Activated CD8-positive, alpha-beta T cell treated with anti-CD3 and anti-CD28 coated beads, Interleukin-2, amount 10 ng/mL, durations not matched to agents 7 days and 5 days (primary cell): ENCODE results near the gene USE1. TPM values are rescaled to one million over a fixed set of nuclear protein-coding genes. Genes with fewer than 3 reads are reported as not detected.

Experiments used
- ATAC-seq: fragments of 150-1000 bp; cut with Tn5 transposase; one replicate; pipeline ENCODE4 v1.10.0; 2021; ENCODE audit warnings: moderate library complexity
- CTCF ChIA-PET: fragments of 350-600 bp; sonication (Branson Sonifier 250); formaldehyde crosslinking; loops from one replicate; lab custom pipeline; 2021; ENCODE audit warnings: antibody characterized with exemption; lab: Charles Lee
- POLR2A ChIA-PET: fragments of 350-600 bp; sonication (Branson Sonifier 250); formaldehyde crosslinking; loops from one replicate; lab custom pipeline; 2021; ENCODE audit warnings: antibody characterized with exemption; lab: Charles Lee
- DNase-seq: peaks from one replicate; pipeline ENCODE4 v3.0.0-alpha.2; 2020
- H3K27ac Mint-ChIP-seq: one replicate; pipeline ENCODE4 v1.8.0; 2021; ENCODE audit warnings: mild to moderate bottlenecking, mixed read lengths
- H3K27me3 Mint-ChIP-seq: one replicate; pipeline ENCODE4 v1.8.0; 2021; ENCODE audit warnings: low read depth, mixed read lengths
- H3K36me3 Mint-ChIP-seq: one replicate; pipeline ENCODE4 v1.8.0; 2021; ENCODE audit warnings: low read depth, mixed read lengths
- H3K4me1 Mint-ChIP-seq: one replicate; pipeline ENCODE4 v1.8.0; 2021; ENCODE audit warnings: low read depth, mixed read lengths
- H3K4me3 Mint-ChIP-seq: one replicate; pipeline ENCODE4 v1.8.0; 2021; ENCODE audit warnings: mild to moderate bottlenecking, mixed read lengths
- H3K9me3 Mint-ChIP-seq: one replicate; pipeline ENCODE4 v1.8.0; 2022; ENCODE audit warnings: mixed read lengths; ENCODE audit not compliant: insufficient read depth
- total RNA-seq, 2 experiments: library from RNA; stranded (reverse); gene quantifications; one replicate each; pipeline ENCODE4 v1.2.3, GENCODE V29; 2021

USE1 gene
- total RNA-seq, 2 experiments from 2014 or later, result 26.5 to 27.9 TPM

DNA sequence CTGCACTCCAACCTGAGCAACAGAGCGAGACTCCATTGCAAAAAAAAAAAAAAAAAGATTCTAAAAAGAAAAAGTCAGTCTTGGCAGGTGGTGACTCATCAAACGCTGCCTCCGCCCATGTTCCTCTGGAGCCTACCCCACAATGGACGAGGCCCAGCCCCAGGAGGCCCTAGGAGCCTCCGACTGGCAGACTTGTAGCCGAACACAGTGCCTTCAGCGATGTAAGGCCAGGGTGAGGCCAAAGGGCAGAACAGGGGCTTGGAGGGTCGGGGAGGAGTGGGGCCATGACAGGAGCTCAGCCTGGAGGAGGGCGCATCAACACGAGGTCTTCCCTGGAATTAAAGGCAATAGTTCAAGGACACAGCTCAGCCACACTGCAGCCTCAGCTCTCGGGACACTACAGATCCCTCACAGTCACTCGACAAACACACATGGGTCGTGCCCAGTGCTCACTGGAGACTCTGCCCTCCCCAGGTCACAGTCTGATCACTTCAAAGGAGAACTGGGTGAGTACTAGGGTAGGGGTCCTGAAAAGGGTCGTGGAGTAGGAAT, 5.1 kb downstream of the USE1 start:
- Mint-ChIP-seq H3K36me3 (peaks cover 26% of the 10 kb centered on the region), H3K9me3 (no peaks in the 10 kb centered on the region), H3K27me3 (no peaks in the 10 kb centered on the region), H3K4me3 (no peak overlapping the region), H3K27ac (no peak overlapping the region), H3K4me1 (peaks cover 16% of the 10 kb centered on the region)
- ATAC-seq, result no peak
- no peak for DNase-seq
- ChIA-PET CTCF (interaction anchor here (0.5 to 1.2 kb wide), 3 partner anchors 24 to 62 kb away, joined by 3 read pairs; partner anchors contain the start of gene BABAM1), POLR2A (interaction anchor here (0.5 to 1.0 kb wide), 2 partner anchors 44 to 61 kb away, joined by 3 read pairs; partner anchors contain the start of gene ANKLE1)

- Mint-ChIP-seq H3K36me3 (peaks cover 7% of the 10 kb centered on the region), H3K27ac (no peak overlapping the region), H3K9me3 (no peaks in the 10 kb centered on the region), H3K4me3 (no peak overlapping the region), H3K27me3 (no peaks in the 10 kb centered on the region), H3K4me1 (peaks cover 10% of the 10 kb centered on the region)
- ChIA-PET POLR2A (interaction anchor here (0.6 to 2.7 kb wide), 3 partner anchors 24 to 42 kb away, joined by 3 to 11 read pairs (median 9); partner anchors contain the start of gene BABAM1), CTCF (interaction anchor here (2.7 kb wide), 1 partner anchor 10 kb away, joined by 16 read pairs; no protein-coding TSS in a partner anchor)
- no peak for DNase-seq
- no peak for ATAC-seq
These were observed 9.9 kb downstream of the USE1 start for GRCh38 chr19:17225053-17225452.

DNA sequence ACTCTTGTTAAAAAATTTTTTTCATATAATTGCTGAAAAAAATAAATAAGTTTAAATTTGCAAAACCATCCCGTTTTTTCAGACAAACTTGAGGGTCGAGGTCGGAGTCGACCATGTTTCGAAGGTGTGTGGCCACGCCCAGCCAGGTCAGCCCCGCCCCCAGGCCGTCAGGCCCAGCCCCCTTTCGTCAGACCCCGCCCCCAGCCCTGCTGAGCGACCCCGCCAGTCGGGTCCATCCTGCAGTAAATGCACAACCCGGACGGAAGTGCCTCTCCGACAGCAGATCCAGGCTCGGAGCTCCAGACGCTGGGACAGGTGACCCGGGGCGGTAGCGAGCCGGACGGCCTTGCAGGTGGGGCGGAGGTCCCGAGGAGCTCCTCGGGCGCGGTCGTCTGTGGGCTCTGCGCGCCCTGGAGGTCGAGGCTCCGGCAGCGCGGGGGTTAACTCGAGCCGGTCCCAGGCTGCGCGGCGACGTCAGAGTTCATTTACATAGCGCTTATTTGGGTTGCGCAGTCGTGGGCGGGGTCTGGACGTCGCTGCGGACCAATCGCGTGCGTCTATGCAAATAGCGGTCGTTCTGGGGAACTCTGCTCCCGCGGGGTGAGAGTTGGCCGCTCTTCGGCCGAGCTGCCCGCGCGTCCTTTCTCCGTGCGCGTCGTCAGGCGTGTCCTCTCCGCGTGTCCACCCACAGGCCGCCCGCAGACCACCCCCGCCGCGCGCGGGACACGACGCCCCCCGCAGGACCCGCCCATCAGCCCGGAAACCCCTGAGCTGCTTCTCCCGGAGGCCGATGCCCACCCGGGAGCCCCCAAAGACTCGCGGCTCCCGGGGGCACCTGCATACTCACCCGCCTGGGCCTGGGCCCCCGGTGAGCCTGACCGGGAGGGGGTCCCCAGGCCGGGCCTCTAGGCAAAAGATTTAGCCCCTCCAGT, 11.1 kb downstream of the USE1 start, which contains the start of gene OCEL1:
Gene OCEL1, plus strand, starts transcription at position 225 of the 932 bp plus-strand sequence. Its CDS starts 22 bp downstream, at position 247.
- peaks cover 8% of the 10 kb centered on the region for H3K4me1 Mint-ChIP-seq

DNA sequence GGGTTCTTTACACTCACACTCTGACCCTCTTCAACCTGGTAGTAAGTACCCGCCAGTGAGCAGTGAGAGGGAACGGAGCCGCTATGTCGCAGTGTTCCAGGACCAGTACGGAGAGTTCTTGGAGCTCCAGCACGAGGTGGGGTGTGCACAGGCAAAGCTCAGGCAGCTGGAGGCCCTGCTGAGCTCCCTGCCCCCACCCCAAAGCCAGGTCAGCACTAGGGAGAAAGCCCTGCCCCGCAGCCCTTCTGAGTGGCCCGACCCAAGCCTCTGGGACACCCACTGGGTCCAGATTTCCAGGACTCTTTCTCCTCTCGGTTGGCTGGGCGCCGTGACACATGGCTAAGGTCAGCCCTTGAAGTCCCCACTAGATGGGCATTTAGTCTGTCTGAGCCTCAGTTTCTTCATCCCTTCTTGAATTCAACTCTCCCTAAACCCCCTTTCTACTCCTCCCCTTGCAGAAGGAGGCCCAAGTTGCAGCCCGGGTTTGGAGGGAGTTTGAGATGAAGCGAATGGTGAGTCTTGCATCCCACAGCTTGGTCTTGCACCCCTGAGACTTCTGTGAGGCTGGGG, 12.7 kb downstream of the USE1 start:
- no peak for ATAC-seq
- no peaks in the 10 kb centered on the region for H3K27me3 Mint-ChIP-seq
- ChIA-PET POLR2A (interaction anchor here (0.6 to 2.7 kb wide), 2 partner anchors 44 to 51 kb away, joined by 5 to 11 read pairs; no protein-coding TSS in a partner anchor), CTCF (interaction anchor here (0.7 to 1.1 kb wide), 2 partner anchors 32 to 156 kb away, joined by 3 read pairs; no protein-coding TSS in a partner anchor)
- H3K36me3 Mint-ChIP-seq, result peaks cover 19% of the 10 kb centered on the region
- no peak for DNase-seq
- no peaks in the 10 kb centered on the region for H3K9me3 Mint-ChIP-seq
- H3K27ac Mint-ChIP-seq, result no peak overlapping the region
- H3K4me1 Mint-ChIP-seq, result peaks cover 8% of the 10 kb centered on the region
- H3K4me3 Mint-ChIP-seq, result no peak overlapping the region

More for the DNA sequence above, 11.1 kb downstream of the USE1 start, which contains the start of gene OCEL1:
- peak within 1 kb of the TSS; percentile 82 for H3K4me3 Mint-ChIP-seq
- peaks cover 13% of the 10 kb centered on the region for H3K36me3 Mint-ChIP-seq
- CTCF ChIA-PET, result interaction anchor here (0.7 to 2.7 kb wide), 4 partner anchors 8 to 56 kb away, joined by 4 to 16 read pairs (median 6); partner anchors contain the start of gene USE1
- no peaks in the 10 kb centered on the region for H3K27me3 Mint-ChIP-seq
- POLR2A ChIA-PET, result interaction anchor here (0.6 to 2.7 kb wide), 14 partner anchors 8 to 1850 kb away, joined by 3 to 35 read pairs (median 4); partner anchors contain the start of genes ANO8, BABAM1 and USE1
- H3K9me3 Mint-ChIP-seq, result no peaks in the 10 kb centered on the region
- DNase-seq (peak; percentile 98), ATAC-seq (peak; percentile 95)
- peak within 1 kb of the TSS; percentile 96 for H3K27ac Mint-ChIP-seq

DNA sequence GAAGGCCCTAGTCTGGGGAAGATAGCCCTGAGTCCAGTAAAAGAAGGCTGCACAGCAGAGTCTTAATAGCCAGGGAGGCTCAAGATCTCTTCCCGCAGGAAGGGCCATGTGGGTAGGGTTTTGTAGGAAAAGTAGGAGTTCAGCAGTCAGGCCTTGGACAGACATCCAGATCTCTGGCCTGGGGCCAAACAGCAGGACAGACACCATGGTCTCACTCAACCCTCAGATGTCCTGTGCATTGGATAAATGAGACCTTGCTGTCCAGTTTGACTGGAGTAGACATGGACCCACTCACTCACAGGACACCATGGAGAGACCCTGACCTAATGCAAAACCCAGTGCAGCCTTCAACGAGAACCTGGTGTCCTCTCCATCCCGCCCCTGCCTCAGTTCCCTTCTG, 14.7 kb downstream of the USE1 start:
- CTCF ChIA-PET, result no interaction called here
- ATAC-seq, result no peak
- peaks cover 19% of the 10 kb centered on the region for H3K36me3 Mint-ChIP-seq
- H3K4me1 Mint-ChIP-seq, result peaks cover 18% of the 10 kb centered on the region
- H3K4me3 Mint-ChIP-seq, result no peak overlapping the region
- POLR2A ChIA-PET, result no interaction called here
- H3K27me3 Mint-ChIP-seq, result no peaks in the 10 kb centered on the region
- H3K27ac Mint-ChIP-seq, result no peak overlapping the region
- no peak for DNase-seq
- H3K9me3 Mint-ChIP-seq, result no peaks in the 10 kb centered on the region

DNA sequence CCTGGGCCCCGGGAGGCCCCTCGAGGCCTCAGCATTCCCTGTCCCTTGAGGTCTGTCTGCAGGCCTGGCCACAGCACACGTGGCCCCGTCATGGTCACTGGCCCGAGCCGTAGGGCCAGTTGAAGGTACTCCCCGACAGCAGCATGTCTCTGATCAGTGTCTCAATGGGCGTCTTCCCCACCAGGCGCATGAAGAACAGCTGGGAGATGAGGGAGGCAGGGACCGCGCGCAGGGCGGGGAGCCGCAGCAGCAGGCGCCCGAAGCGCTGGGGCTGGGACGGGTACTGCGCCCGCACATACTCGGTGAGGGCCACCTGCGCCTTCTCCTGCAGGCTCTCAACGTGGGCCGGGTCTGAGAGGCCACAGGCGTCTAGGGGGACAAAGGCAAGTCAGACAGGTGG, 17.1 kb downstream of the USE1 start:
- DNase-seq (no peak), ATAC-seq (no peak)
- Mint-ChIP-seq H3K27ac (no peak overlapping the region), H3K4me3 (no peak overlapping the region), H3K36me3 (peaks cover 16% of the 10 kb centered on the region), H3K27me3 (no peaks in the 10 kb centered on the region), H3K4me1 (peaks cover 12% of the 10 kb centered on the region), H3K9me3 (no peaks in the 10 kb centered on the region)
- POLR2A ChIA-PET, result interaction anchor here (0.6 kb wide), 1 partner anchor 28 kb away, joined by 3 read pairs; no protein-coding TSS in a partner anchor
- CTCF ChIA-PET, result no interaction called here

DNA sequence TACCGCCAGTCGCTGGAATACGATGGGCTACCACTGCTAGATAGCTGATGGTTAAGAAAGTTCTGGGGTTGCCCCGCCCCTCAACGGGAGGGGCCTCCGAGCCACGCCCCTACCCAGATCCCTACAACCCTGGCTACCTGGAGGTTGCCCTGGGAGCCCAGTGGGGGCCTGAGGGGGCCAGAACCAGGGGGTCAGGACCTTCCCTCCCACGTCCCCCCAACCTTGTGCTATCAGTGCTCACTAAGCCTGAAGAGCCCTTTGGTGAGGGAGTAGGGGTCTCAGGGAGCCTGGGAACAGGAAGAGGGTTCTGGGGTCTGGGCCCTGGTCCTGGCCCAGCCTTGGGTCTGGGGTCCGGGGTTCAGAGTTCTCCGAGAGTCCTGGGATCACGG, 19.7 kb downstream of the USE1 start:
- Mint-ChIP-seq H3K27me3 (no peaks in the 10 kb centered on the region), H3K4me1 (peaks cover 12% of the 10 kb centered on the region), H3K9me3 (no peaks in the 10 kb centered on the region), H3K36me3 (peaks cover 12% of the 10 kb centered on the region), H3K27ac (peak overlapping the region; percentile 49), H3K4me3 (peak overlapping the region; percentile 81)
- ATAC-seq (peak; percentile 63), DNase-seq (peak; percentile 73)
- POLR2A ChIA-PET, result interaction anchor here (0.8 to 2.0 kb wide), 8 partner anchors 8 to 158 kb away, joined by 3 to 14 read pairs (median 5); partner anchors contain the start of genes ANKLE1, BABAM1, OCEL1 and USE1
- CTCF ChIA-PET, result interaction anchor here (0.7 to 4.4 kb wide), 17 partner anchors 9 to 168 kb away, joined by 3 to 16 read pairs (median 4); partner anchors contain the start of genes BABAM1 and OCEL1

GRCh38 chr19:17235300-17235970, 20.3 kb downstream of the USE1 start:
- no peaks in the 10 kb centered on the region for H3K27me3 Mint-ChIP-seq
- H3K4me1 Mint-ChIP-seq, result peaks cover 12% of the 10 kb centered on the region
- H3K9me3 Mint-ChIP-seq, result no peaks in the 10 kb centered on the region
- ATAC-seq, result peak; percentile 96
- peaks cover 11% of the 10 kb centered on the region for H3K36me3 Mint-ChIP-seq
- ChIA-PET CTCF (interaction anchor here (0.7 to 4.4 kb wide), 16 partner anchors 9 to 168 kb away, joined by 3 to 16 read pairs (median 4); partner anchors contain the start of genes BABAM1 and OCEL1), POLR2A (interaction anchor here (0.8 to 2.0 kb wide), 7 partner anchors 9 to 159 kb away, joined by 3 to 14 read pairs (median 4); partner anchors contain the start of genes BABAM1, OCEL1 and USE1)
- peak; percentile 82 for DNase-seq
- peak overlapping the region; percentile 81 for H3K4me3 Mint-ChIP-seq
- peak overlapping the region; percentile 49 for H3K27ac Mint-ChIP-seq

GRCh38 chr19:17235971-17236777, 21.0 kb downstream of the USE1 start:
- DNase-seq (no peak), ATAC-seq (no peak)
- Mint-ChIP-seq H3K27me3 (no peaks in the 10 kb centered on the region), H3K4me3 (peak overlapping the region; percentile 81), H3K9me3 (no peaks in the 10 kb centered on the region), H3K36me3 (peaks cover 6% of the 10 kb centered on the region), H3K27ac (no peak overlapping the region), H3K4me1 (peaks cover 12% of the 10 kb centered on the region)
- CTCF ChIA-PET, result interaction anchor here (1.0 to 4.4 kb wide), 15 partner anchors 10 to 169 kb away, joined by 3 to 16 read pairs (median 4); partner anchors contain the start of genes BABAM1 and OCEL1
- POLR2A ChIA-PET, result interaction anchor here (0.8 to 2.0 kb wide), 6 partner anchors 10 to 160 kb away, joined by 3 to 14 read pairs (median 6); partner anchors contain the start of genes BABAM1, OCEL1 and USE1
